ENCODE data around the gene GK.

- TF ChIP-seq FOXM1 (IDR thresholded peaks at IDR 0.05; ENCODE audit: borderline replicate concordance) (no peak), ZNF384 (IDR thresholded peaks at IDR 0.05) (no peak), NFRKB (IDR thresholded peaks at IDR 0.05) (no peak), BHLHE40 (IDR thresholded peaks at IDR 0.05; ENCODE audit: borderline replicate concordance) (no peak), ELF4 (IDR thresholded peaks at IDR 0.05) (no peak), SP1 (IDR thresholded peaks at IDR 0.05) (no peak), ARNT (IDR thresholded peaks at IDR 0.05) (no peak)
These were observed 98.3 kb downstream of the GK start for GRCh38 chrX:30751497-30751896.

Measured in HEK293T (cell line).